NCI-H2196 (cell line): ENCODE measurements around the gene SORL1.

Experiments
- DNase-seq: peaks from one replicate; lab custom pipeline; 2025; ENCODE audit not compliant: unreplicated experiment; lab: John Stamatoyannopoulos, UW

Gene SORL1

GRCh38 chr11:121560236-121560635 lies 108.1 kb downstream of the SORL1 start:
- DNase-seq, result no peak

GRCh38 chr11:121561240-121561639 lies 109.1 kb downstream of the SORL1 start:
- no peak for DNase-seq

GRCh38 chr11:121561716-121562115 lies 109.6 kb downstream of the SORL1 start:
- DNase-seq, result no peak

GRCh38 chr11:121563003-121563402 lies 110.9 kb downstream of the SORL1 start:
- DNase-seq, result no peak

- DNase-seq, result peak; percentile 45
Observed at GRCh38 chr11:121563900-121564822, 112.0 kb downstream of the SORL1 start.

GRCh38 chr11:121564948-121565684 lies 113.0 kb downstream of the SORL1 start:
- DNase-seq, result no peak

GRCh38 chr11:121566279-121567168 lies 114.4 kb downstream of the SORL1 start:
- no peak for DNase-seq

GRCh38 chr11:121567995-121568394 lies 115.9 kb downstream of the SORL1 start:
- no peak for DNase-seq

GRCh38 chr11:121569332-121570299 lies 117.5 kb downstream of the SORL1 start:
- peak; percentile 8 for DNase-seq

GRCh38 chr11:121570453-121570852 lies 118.3 kb downstream of the SORL1 start:
- DNase-seq, result peak; percentile 16

- DNase-seq, result no peak
Observed at GRCh38 chr11:121571506-121571905, 119.4 kb downstream of the SORL1 start.

- DNase-seq, result no peak
Observed at GRCh38 chr11:121572571-121573059, 120.5 kb downstream of the SORL1 start.

GRCh38 chr11:121574801-121575200 lies 122.7 kb downstream of the SORL1 start:
- DNase-seq, result no peak

- DNase-seq, result no peak
Observed at GRCh38 chr11:121575250-121575962, 123.3 kb downstream of the SORL1 start.

GRCh38 chr11:121575963-121576290 lies 123.8 kb downstream of the SORL1 start:
- no peak for DNase-seq

GRCh38 chr11:121576531-121576930 lies 124.4 kb downstream of the SORL1 start:
- no peak for DNase-seq

GRCh38 chr11:121577106-121577848 lies 125.2 kb downstream of the SORL1 start:
- DNase-seq, result no peak

- DNase-seq, result no peak
Observed at GRCh38 chr11:121578251-121578976, 126.3 kb downstream of the SORL1 start.
